Measurements from ENCODE around the gene CSMD2.

GRCh38 chr1:33814166-33814565 is 350.9 kb downstream of the CSMD2 start:
- TF ChIP-seq MXI1 (IDR thresholded peaks at IDR 0.05; ENCODE audit: borderline replicate concordance, low read depth, low read length) (no peak), POLR2A (IDR thresholded peaks at IDR 0.05; ENCODE audit: low read depth, low read length) (no peak), RFX5 (IDR thresholded peaks at IDR 0.05; ENCODE audit: low read depth, low read length) (no peak), SMC3 (IDR thresholded peaks at IDR 0.05; ENCODE audit: low read depth, low read length) (no peak), RAD21 (IDR thresholded peaks at IDR 0.05; ENCODE audit: low read length) (no peak), RCOR1 (IDR thresholded peaks at IDR 0.05; ENCODE audit: insufficient replicate concordance, low read length) (no peak), CEBPB (IDR thresholded peaks at IDR 0.05; ENCODE audit: low read depth, low read length) (no peak), ELK1 (IDR thresholded peaks at IDR 0.05; ENCODE audit: borderline replicate concordance, low read depth, low read length) (no peak)
- TF ChIP-seq, protein P1, sequence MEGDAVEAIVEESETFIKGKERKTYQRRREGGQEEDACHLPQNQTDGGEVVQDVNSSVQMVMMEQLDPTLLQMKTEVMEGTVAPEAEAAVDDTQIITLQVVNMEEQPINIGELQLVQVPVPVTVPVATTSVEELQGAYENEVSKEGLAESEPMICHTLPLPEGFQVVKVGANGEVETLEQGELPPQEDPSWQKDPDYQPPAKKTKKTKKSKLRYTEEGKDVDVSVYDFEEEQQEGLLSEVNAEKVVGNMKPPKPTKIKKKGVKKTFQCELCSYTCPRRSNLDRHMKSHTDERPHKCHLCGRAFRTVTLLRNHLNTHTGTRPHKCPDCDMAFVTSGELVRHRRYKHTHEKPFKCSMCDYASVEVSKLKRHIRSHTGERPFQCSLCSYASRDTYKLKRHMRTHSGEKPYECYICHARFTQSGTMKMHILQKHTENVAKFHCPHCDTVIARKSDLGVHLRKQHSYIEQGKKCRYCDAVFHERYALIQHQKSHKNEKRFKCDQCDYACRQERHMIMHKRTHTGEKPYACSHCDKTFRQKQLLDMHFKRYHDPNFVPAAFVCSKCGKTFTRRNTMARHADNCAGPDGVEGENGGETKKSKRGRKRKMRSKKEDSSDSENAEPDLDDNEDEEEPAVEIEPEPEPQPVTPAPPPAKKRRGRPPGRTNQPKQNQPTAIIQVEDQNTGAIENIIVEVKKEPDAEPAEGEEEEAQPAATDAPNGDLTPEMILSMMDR (conservative IDR thresholded peaks at IDR 0.05; ENCODE audit: low read depth, low read length), result no peak
